Right renal pelvis (tissue), 4 donors: Measurements from ENCODE around the gene WWOX. TPM values are rescaled to one million over a fixed set of nuclear protein-coding genes. Genes with fewer than 3 reads are reported as not detected.

Experiments
- DNase-seq, 4 donors: peaks; one replicate each; pipeline ENCODE4 v3.0.0-alpha.2; 2013; ENCODE audit warnings: low read depth in 4 of 4, low spot score in 3 of 4, missing footprints in 1 of 4
- polyA plus RNA-seq, 4 donors: library from polyadenylated mRNA; unstranded; fragments of 120-200 nt; gene quantifications; one replicate each; pipeline ENCODE4 v1.2.1, GENCODE V29; 2013; ENCODE audit not compliant: insufficient read length in 4 of 4

WWOX gene
- polyA plus RNA-seq, 4 donors: 36.7 to 43.9 (median 38.5) TPM

DNA sequence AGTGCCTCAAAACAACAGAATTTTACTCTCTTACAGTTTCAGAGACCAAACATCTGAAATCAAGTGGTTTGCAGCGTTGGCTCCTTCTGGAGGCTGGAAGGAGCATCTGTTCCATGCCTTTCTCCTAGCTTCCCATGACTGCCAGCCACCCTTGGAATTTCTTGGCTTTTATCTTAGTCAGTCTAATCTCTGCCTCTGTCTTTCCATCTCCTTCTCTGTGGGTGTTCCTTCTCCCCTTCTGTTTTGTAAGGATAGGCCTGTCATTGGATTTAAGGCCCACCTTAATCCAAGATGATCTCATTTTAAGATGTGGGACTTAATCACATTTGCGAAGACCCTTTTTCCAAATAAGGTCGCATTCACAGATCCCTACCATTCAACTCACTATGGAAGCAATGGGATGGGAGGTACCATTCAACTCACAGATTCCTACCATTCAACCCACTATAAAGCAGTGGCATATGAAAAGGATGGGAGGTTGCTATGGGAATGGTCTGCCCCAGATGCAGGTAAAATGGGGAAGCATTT lies 321.8 kb downstream of the WWOX start:
- DNase-seq: no peak

DNA sequence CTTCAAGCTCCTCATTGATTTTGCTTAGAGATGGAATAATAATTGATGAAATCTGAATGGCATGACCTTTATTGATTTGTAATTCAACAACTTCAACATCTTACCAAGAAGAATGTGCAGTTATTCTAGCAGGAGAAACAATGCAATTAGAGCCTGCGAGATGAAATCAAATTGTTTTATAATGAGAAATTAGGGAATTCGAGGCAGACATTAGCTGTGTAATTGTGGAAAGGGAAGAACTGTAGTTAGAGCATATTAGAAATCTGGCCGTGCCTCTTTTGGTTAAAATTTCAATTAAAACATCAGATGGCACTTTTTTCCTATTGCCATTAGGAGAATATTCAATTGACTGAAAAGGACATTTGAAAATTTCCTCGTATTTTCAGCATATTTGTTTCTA lies 325.8 kb downstream of the WWOX start:
- no peak for DNase-seq

DNA sequence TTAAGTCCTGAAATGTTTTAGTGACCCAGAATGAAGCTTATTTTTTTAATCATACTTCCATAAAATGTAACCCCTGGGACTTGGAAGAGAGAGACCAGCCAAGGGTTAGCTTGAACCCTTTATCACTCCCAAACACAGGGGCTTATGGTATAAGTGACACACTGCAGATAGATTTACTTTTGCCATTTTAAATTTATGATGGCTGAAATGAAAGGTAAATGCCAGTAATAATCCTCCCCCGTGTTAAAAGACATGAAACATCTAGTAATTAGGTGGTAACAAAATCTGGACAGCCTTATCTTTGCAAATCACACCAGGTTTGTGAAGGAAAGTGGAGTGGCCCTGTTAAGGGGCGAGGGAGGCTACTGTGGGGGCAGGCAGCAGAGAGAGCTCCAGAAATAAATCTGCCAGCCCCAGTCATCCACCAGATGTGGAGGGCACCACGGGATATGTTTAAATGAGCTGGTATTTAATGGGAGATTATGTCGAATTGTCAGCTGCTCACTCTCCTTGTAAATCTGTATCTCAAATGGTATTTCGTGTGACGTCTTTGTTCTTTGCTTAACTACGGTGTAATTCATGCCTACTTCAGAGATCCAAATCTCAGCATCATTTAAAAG lies 326.5 kb downstream of the WWOX start:
- no peak for DNase-seq

DNA sequence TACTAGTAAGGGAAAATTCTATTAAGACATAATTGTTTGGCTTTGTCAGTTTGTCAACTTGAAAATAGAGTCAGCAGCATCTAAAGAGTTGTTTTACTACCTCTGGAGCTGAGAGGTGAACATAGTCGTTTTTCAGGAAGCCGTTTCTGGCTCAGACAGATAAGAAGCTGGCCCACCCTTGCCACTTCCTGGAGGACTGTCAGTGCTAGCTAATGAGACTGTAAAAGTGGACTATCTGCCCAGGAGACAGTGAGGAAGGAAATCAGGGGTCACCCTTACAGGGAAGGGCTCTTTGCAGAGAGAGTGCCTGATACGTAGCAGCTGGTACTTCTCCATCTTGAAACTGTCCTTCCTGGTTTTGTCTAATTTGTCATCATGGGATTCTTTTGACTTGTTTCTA lies 328.7 kb downstream of the WWOX start:
- DNase-seq: no peak

DNA sequence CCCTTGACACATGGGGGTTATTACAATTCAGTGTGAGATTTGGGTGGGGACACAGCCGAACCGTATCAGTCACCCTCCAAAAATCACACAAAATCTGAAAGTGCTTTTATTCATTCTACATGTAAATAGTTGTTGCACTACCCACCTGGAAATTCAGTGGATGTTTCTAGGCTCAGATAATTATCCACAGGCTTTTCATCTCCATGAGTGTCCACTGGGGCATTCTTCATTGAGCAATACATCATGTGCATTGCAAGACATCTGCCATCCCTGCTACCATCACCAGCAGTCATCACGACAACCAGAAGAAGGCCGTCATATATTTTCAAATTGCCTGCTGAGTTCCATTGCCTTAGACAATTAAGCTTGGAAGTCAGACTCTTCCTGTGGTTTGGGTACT lies 330.8 kb downstream of the WWOX start:
- DNase-seq: no peak

DNA sequence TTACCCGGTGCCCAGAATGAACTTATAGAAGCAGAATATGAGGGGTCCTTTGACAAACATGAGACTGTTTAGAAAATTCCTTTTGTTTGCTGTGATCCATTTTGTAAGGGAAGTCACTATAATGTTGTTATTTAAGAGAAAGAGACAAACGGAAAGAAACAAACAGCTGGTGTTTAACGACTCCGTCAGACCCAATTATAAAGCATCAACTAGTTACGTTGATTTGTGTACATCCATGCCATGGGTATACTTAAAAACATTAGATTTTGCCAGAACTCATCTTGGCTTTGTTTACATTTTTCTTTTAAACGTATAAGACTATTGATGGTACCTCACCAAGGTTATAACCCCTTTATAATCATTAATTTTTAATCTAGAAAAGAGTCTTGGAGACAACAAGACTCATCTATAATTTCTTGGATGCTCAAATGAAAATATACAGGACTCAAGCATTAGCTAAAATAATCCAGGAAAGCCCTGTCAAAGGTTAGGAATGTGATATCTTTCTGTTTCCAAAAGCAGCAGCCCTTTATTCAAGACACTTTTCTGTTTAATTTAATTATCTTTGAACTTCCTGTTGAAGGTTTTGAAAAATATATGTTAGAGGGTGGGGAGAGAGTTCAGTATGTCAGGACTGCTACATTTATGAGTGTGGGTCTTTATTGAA lies 331.7 kb downstream of the WWOX start:
- DNase-seq: no peak

DNA sequence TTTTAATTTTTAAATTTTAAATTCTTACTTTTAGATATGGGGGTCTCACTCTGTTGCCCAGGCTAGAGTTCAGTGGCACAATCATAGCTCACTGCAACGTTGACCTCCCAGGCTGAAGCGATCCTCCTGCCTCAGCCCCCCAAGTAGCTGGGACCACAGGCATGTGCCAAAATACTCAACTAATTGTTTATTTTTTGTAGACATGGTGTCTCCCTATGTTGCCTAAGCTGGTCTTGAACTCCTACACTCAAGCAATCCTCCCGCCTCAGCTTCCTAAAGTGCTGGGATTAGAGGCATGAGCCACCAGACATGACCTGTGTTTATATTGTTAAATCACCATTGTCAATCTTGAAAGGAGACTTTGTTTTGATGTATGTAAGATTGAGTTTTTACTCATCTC lies 332.2 kb downstream of the WWOX start:
- DNase-seq: no peak

DNA sequence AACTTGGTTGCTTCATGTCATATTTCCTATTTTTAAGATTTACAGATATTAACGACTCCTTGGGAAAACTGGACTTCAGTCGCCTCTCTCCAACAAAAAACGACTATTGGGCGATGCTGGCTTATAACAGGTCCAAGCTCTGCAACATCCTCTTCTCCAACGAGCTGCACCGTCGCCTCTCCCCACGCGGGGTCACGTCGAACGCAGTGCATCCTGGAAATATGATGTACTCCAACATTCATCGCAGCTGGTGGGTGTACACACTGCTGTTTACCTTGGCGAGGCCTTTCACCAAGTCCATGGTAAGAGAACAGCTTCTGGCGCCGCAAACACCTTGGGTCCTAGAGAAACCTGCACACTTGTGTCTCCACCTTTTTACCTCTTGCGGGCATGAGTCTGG lies 333.0 kb downstream of the WWOX start:
- no peak for DNase-seq

DNA sequence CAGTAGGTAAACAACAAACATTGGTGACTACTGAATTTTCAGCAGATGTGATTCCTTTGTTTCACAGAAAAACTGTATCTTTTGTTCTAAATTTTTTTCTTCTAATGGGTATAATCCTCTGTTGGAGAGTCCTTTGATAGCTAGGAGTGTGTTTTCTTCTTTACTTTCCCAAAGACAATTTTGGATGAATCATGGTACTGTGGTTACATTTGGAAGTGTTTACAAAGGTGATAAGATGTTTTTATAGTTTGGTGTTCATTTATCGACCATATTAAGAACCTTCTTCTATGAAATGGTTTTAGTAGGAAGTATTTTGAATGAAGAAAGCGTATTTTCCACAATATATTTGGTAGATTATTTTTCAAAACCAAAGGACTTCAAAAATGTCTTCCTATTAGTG lies 333.7 kb downstream of the WWOX start:
- DNase-seq: no peak

DNA sequence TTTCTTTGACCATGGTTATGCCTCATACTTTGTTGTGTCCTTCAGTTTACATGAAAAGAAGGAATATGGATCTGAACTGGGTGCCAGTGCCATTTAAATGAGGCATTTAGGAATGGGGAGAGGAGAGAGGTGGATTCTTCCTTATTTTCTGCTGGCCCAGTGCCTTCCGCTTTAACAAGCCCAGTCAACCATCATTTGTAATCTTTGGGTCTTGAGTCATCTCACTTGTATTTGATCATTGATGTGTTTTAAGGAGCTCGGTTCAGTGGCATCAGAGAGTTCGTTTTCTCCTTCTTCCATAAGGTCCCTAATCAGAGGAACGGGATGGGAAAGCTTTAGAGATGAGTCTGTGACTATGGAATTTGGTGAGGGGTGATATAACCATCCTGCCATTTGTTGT lies 334.9 kb downstream of the WWOX start:
- DNase-seq: no peak

DNA sequence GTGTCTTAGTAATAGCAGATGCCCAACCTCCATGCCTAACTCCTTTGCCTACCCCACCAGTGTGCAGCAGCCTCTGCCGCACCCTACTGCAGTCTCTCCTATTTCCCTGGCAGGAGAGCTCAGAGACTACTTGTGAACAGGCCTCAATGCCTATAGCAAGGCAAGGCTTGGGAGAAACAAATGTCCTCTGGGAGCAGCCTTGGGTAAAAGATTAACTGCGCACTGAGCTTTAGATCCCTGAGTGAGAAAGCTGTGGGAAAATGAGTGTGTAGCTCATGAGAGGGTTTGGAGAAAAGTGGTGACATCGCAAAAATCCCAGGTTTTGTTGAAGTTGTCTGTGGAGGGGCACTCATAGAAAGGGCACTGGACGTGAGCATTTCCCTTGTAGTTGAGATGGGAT lies 335.8 kb downstream of the WWOX start:
- no peak for DNase-seq

DNA sequence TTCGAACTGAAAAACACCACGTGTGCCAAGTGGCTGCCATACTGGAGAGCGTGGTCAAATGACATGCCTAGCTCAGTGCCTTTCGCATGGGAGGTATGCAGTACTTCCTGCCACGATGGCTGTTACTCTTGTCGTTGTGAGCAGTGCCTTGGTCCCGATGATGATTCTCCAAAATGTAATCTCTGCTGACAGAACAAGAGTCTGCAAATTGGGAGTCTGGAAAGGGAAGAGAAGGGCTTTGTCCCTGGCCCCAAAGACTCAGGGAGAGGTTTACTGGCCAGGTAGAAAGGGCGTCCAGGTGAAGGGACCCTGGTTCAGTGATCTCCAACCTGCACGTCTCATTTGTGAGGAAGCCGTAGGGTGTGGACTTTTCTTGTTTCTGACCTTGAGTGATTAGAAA lies 336.6 kb downstream of the WWOX start:
- no peak for DNase-seq

DNA sequence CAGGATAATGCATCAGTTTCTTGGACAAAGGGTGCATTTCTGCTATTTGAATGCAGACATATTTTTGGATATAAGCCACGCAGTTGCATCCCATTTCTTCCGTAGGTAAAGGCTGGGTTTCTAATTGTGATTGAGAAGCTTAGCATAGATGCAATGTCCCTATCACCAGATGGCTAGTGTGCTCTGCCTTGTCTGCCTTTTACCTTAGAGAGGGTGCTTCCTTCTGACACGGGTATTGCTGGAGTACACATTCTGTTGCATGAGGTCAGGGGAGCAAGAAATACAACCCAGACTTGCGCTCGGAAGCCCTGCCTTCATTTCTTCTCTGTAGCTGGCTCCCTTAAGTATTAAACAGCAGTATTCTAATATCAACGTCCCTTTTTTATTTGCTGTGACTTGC lies 337.4 kb downstream of the WWOX start:
- no peak for DNase-seq

DNA sequence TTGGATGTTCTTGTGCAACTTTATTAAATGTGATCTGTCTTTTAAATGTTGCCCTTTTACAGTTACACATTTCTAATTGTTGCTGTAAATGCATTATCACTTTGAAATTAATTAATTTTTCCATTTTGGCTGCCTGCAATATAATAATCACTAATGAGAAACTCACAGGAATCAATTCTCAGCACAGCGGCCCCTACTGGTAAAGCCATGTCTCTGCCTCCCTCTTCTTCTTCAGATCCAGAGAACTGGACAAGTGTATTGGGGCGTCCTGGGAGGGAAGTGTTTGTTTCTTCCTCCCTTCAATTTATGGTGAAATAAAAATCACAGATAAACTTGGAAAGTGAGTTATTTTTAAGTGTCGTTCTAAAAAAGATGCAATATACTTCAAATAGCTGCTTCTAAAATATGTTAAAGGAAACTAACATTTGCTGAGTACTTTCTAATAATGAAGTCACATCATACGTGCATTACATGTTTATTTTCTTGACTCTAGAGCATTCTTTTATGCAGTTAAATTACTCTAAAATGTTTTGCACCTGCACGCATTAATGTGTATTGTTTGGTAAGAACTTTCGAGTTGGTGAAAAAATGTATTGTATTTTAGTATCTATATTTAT lies 338.0 kb downstream of the WWOX start:
- no peak for DNase-seq

DNA sequence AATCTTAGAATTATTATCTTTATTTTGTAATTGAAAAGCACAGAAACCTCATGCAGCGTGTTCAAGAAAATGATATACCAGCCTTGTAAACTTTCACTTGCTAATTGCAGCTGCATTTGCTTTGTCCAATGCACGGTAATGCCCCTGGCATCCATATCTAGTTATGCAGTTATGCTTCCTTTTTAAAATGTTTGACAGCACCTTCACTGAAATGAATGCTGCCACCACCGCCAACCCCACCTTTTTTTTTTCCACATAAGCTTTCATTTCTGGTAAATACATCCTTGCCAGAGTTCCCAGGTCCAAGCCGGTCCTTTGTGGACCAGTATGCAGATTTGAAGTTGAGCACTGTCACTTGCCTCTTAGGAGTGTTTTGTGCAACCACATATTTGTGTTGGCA lies 338.8 kb downstream of the WWOX start:
- no peak for DNase-seq

DNA sequence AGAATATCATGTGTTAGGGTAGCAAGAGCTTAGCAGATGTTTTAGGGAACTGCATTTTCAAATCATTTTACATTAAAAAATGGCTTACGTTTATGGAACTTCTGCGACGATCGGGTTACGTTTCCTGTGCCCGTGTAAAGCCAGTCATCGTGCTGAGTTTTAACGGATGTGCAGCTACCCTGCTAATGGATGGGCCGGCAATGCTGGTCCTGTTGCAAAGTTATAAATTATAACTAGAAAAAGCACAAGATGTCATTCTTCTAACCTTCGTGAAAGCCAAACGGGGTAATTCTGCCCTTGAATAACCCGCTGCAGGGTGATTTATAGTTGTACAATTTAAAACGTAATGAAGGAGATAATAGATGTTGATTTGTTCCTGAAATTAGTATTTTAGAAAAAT lies 339.2 kb downstream of the WWOX start:
- DNase-seq: no peak

DNA sequence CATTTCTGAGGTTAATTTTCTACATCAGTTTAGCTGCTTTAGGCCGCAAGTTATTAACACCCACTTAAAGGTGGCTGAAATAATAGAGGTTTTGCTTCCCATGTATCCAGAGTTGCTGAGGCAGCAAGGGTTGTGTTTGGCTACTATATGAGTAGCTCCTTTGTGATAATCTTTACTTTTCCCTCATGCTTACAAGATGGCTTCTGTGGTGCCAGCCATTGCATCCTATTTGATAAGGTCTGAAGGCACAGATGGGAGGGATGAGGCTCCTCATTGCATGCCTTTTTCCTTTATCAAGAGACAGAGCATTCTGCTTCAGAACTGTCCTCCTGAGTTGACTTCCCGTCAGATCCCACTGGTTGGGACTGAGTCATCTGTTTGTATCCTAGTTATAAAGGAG lies 340.2 kb downstream of the WWOX start:
- DNase-seq: no peak

DNA sequence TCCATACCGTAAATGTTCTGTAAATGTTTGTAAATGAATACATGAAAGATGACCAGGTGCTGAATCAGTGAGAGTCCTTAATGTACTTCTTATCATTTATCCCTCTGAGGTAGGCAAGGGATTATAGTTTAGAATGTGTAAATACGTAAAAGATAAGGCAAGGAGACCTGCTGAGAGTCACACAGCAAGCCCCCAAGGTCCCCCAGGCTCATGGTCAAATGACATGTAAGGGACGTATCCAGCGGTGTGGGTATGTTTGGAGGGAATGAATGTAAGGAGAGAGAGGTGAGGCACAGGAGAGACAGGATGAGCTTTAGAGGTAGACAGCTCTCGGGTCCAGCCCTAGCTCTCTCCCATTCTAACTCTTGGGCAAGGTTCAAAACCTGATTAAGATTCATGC lies 341.8 kb downstream of the WWOX start:
- no peak for DNase-seq

DNA sequence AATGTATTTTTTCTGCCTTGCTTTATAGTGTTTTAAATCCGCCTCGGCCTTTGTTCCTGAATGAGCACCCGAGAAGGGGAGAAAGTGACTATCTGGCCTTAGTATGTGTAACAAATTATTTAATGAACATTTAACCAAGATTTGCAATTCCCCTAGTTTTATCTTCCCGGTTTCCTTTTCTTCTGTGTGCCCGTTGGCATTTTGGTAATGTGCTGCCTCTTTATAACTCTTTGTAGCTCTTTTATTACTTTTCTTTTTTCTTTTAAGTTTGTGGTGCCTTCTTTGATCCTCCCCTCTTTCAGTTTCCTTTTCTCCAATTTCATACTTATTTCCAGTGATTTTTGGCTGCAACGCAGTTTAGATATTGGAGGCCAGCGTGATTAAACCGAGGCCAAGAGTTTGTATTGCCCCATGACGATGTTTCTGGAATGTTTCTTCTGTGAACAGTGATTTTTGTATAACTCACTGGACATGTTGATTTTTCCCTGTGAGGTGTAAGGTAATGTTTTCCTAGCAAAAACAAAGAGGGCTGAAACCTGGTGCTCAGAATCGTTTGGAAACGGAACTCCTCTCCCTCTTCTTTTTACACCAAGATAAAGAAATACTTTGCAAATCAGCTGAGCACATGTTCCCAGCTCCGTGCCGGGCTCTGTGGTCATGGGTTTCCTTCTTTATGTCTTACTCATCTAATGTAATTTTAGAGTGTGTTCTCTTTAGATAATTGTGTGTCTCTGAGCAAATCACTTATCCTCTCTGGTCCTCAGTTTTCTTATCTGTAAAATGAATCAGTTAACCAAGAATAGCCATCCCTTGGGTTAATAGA lies 344.3 kb downstream of the WWOX start:
- DNase-seq: no peak

DNA sequence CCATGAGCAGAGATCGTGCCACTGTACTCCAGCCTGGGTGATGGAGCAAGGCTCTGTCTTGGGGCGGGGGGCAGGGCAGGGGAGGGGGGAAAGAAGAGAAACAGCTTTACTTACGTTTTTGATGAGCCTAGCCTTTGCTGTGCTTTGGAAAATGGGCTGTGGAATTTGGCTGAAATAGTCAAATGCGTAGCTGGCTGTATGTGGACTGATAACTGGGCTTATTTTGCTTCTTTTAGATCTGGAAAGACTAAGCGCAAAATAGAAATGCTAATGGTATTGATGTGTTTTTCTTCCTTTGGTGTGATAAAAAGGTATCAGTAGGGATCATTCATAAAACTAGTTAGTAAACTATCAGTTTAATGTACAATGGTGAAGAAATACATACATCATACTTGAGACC lies 346.4 kb downstream of the WWOX start:
- no peak for DNase-seq

DNA sequence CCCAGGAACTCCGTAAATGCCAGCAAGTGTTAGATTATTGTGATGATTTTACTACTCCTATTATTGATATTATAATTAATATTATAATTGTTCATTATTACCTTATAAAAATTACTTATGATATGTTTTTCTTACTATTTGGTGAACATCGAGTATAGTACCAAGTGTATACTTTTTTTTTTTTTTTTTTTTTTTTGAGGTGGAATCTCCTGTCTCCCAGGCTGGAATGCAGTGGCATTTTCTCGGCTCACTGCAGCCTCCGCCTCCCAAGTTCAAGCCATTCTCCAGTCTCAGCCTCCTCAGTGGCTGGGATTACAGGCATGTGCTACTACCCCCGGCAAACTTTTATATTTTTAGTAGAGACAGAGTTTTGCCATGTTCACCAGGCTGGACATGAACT lies 347.0 kb downstream of the WWOX start:
- no peak for DNase-seq
